Right lobe of liver (tissue), 6 donors: ENCODE data around the gene ERGIC1. TPM values are rescaled to one million over a fixed set of nuclear protein-coding genes. Genes with fewer than 3 reads are reported as not detected.

ENCODE experiments used
- ATAC-seq, 4 donors: fragments of 200-7000 bp; cut with Tn5 transposase; one replicate each; pipeline ENCODE4 v1.9.1; 2020; ENCODE audit warnings: mild to moderate bottlenecking in 4 of 4, moderate library complexity in 4 of 4
- DNase-seq, 3 donors: peaks; one replicate each; pipeline ENCODE4 v3.0.0-alpha.2; 2020
- H3K27ac ChIP-seq, 3 donors: fragments of 200-600 bp; one replicate each; pipeline ENCODE4 v1.8.0; 2022
- H3K27me3 ChIP-seq, 2 donors: fragments of 200-600 bp; one replicate each; pipeline ENCODE4 v1.8.0; 2022
- H3K36me3 ChIP-seq, 4 donors: fragments of 200-600 bp; sonication (generic) in 1 of 4; one replicate each; pipeline versions ENCODE4 v1.5.1 to v1.8.0; 2017 to 2022; ENCODE audit warnings: control low read depth in 1 of 4
- H3K4me1 ChIP-seq, 4 donors: fragments of 200-600 bp; sonication (generic) in 1 of 4; one replicate each; pipeline versions ENCODE4 v1.5.1 to v1.8.0; 2017 to 2022; ENCODE audit warnings: control low read depth in 1 of 4
- H3K4me3 ChIP-seq, 3 donors: fragments of 200-600 bp; one replicate each; pipeline ENCODE4 v1.8.0; 2022
- H3K9me3 ChIP-seq, 4 donors: fragments of 200-600 bp; sonication (generic) in 1 of 4; one replicate each; pipeline versions ENCODE4 v1.5.1 to v1.8.0; 2017 to 2022; ENCODE audit warnings: control low read depth in 1 of 4
- POLR2A ChIP-seq: fragments of 450-650 bp; IDR thresholded peaks from one replicate; pipeline ENCODE4 v1.6.1; 2017; ENCODE audit warnings: antibody characterized with exemption, mild to moderate bottlenecking
- WGBS: methylation state at CpG from one replicate; pipeline ENCODE4 v1.1.6; 2018; ENCODE audit warnings: low coverage, low lambda C conversion rate; ENCODE audit not compliant: insufficient coverage; ENCODE audit errors: missing lambda C conversion rate; 5-methylcytosine and 5-hydroxymethylcytosine counted together
- intact Hi-C, 2 donors: fragments of 100-400 bp; cut with DNase I; formaldehyde crosslinking; loops; one replicate each; pipeline versions ENCODE4 v1.11.2 to v1.14.1; 2022
- total RNA-seq, 6 experiments: library from RNA; depleted of rRNA in 2 of 6; stranded (reverse); fragments of >200 nt in 2 of 6; fragmentation: NEBNext Ultra II Directional in 3 of 6; extraction: Animal tissue kit (Norgen Biotek cat#: 25700) in 3 of 6; gene quantifications; one replicate each; pipeline versions ENCODE4 v1.1.0 to v1.2.4, GENCODE V29; 2016 to 2023
- TF ChIP-seq, protein P1 (sequence below), 4 donors: fragments of 200-600 bp in 3 of 4; fragments of 450-650 bp in 1 of 4; IDR thresholded peaks; one replicate each; pipeline versions ENCODE4 v1.5.1 to v1.8.0; 2016 to 2022; ENCODE audit warnings: antibody characterized with exemption in 4 of 4, mild to moderate bottlenecking in 2 of 4
- donor health status: DM: no; HTN: yes; CAD: no.
- donor health status: DM: no; HTN: no; CAD: no.
- donor health status: DM: no; HTN: no; CAD: no.
- donor health status: DM: no; HTN: yes; CAD: no.
- donor health status: DM: no; HTN: yes; CAD: no.

Gene ERGIC1
- total RNA-seq, 6 experiments from 2014 or later = 103 to 264 (median 154) TPM

GRCh38 chr5:172910828-172911627 lies 77.0 kb downstream of the ERGIC1 start:
- no peaks in the 10 kb centered on the region for H3K27me3 ChIP-seq
- WGBS = 34% methylated on average over 7 of the region's 9 CpGs
- H3K36me3 ChIP-seq = peaks cover 11 to 24% (median 14%) of the 10 kb centered on the region in 4 donors
- DNase-seq = peak; percentile 80 to 84 (median 82)
- no peaks in the 10 kb centered on the region for H3K9me3 ChIP-seq
- peak overlapping the region; percentile 40 to 49 (median 43) for H3K27ac ChIP-seq
- intact Hi-C loops = no loop called here
- no peaks in the 10 kb centered on the region for H3K4me1 ChIP-seq
- ATAC-seq = peak; percentile 82 to 88 (median 87)
- TF ChIP-seq, protein P1, sequence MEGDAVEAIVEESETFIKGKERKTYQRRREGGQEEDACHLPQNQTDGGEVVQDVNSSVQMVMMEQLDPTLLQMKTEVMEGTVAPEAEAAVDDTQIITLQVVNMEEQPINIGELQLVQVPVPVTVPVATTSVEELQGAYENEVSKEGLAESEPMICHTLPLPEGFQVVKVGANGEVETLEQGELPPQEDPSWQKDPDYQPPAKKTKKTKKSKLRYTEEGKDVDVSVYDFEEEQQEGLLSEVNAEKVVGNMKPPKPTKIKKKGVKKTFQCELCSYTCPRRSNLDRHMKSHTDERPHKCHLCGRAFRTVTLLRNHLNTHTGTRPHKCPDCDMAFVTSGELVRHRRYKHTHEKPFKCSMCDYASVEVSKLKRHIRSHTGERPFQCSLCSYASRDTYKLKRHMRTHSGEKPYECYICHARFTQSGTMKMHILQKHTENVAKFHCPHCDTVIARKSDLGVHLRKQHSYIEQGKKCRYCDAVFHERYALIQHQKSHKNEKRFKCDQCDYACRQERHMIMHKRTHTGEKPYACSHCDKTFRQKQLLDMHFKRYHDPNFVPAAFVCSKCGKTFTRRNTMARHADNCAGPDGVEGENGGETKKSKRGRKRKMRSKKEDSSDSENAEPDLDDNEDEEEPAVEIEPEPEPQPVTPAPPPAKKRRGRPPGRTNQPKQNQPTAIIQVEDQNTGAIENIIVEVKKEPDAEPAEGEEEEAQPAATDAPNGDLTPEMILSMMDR (IDR thresholded peaks at IDR 0.05) = peak; percentile 32 to 52 (median 42)
- peak; percentile 45 for TF ChIP-seq POLR2A
- no peak overlapping the region for H3K4me3 ChIP-seq

GRCh38 chr5:172911628-172911880 lies 77.5 kb downstream of the ERGIC1 start:
- DNase-seq = no peak
- Histone ChIP-seq H3K4me1 (no peaks in the 10 kb centered on the region), H3K4me3 (no peak overlapping the region), H3K9me3 (no peaks in the 10 kb centered on the region), H3K27me3 (no peaks in the 10 kb centered on the region), H3K27ac (peak overlapping the region; percentile 40 to 49 (median 43)), H3K36me3 (peaks cover 11 to 28% (median 16%) of the 10 kb centered on the region in 4 donors)
- intact Hi-C loops = no loop called here
- TF ChIP-seq, protein P1 (IDR thresholded peaks at IDR 0.05) = no peak
- no peak for TF ChIP-seq POLR2A
- ATAC-seq = no peak
- WGBS = 46% methylated on average over 2 of the region's 2 CpGs

DNA sequence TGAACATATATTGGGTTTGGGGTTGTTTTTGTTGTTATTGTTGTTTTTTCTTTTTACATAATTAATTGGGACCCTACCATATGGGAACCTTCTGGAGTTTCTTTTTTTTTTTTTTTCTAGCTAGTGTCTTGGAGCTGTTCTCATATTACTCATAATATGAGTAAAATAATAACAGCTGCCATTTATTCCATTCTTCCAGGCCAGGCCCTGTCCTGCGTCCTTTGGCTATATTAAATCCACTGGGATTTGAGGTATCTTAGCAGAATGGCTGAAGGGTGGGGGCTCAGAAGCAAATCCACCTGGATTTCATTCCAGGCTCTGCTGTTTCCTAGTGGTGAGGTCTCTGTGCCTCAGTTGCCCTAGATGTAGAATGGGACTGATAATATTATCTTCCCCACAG lies 77.9 kb downstream of the ERGIC1 start:
- TF ChIP-seq, protein P1 (IDR thresholded peaks at IDR 0.05) = no peak
- no peak for TF ChIP-seq POLR2A
- Histone ChIP-seq H3K27me3 (no peaks in the 10 kb centered on the region), H3K27ac (peak overlapping the region in 2 of 3 donors; percentile 40 to 43), H3K9me3 (no peaks in the 10 kb centered on the region), H3K4me3 (no peak overlapping the region), H3K4me1 (no peaks in the 10 kb centered on the region), H3K36me3 (peaks cover 11 to 28% (median 18%) of the 10 kb centered on the region in 4 donors)
- WGBS = 79% methylated on average over 1 of the region's 1 CpG
- no peak for DNase-seq
- intact Hi-C loops = no loop called here
- ATAC-seq = no peak

GRCh38 chr5:172913117-172913850 lies 79.2 kb downstream of the ERGIC1 start:
- peaks cover 11 to 28% (median 19%) of the 10 kb centered on the region in 4 donors for H3K36me3 ChIP-seq
- H3K27ac ChIP-seq = no peak overlapping the region
- no peaks in the 10 kb centered on the region for H3K27me3 ChIP-seq
- intact Hi-C loops = no loop called here
- no peak overlapping the region for H3K4me3 ChIP-seq
- ATAC-seq (peak; percentile 28 to 71 (median 56)), DNase-seq (peak in 1 of 3 donors; percentile 60)
- no peaks in the 10 kb centered on the region for H3K4me1 ChIP-seq
- WGBS = 83% methylated on average over 5 of the region's 11 CpGs
- no peaks in the 10 kb centered on the region for H3K9me3 ChIP-seq
- TF ChIP-seq POLR2A = no peak
- TF ChIP-seq, protein P1 (IDR thresholded peaks at IDR 0.05) = no peak
